WTC11 (cell line): ENCODE measurements around the gene PTPRK. TPM values are rescaled to one million over a fixed set of nuclear protein-coding genes. Genes with fewer than 3 reads are reported as not detected.

Source experiments
- ATAC-seq: fragments of 200-7000 bp; cut with Tn5 transposase; 2 replicates; pipeline ENCODE4 v1.10.0; 2021; ENCODE audit warnings: mild to moderate bottlenecking, moderate library complexity
- CTCF ChIA-PET: fragments of 300-600 bp; sonication (Branson Sonifier 250); formaldehyde crosslinking; loops from one replicate; lab custom pipeline; 2021; ENCODE audit warnings: antibody characterized with exemption; lab: Charles Lee
- POLR2A ChIA-PET: fragments of 350-600 bp; sonication (Branson Sonifier 250); formaldehyde crosslinking; loops from one replicate; lab custom pipeline; 2021; ENCODE audit warnings: antibody characterized with exemption; lab: Charles Lee
- DNase-seq: peaks from one replicate; pipeline ENCODE4 v3.0.0; 2021; ENCODE audit warnings: low spot score
- H3K27ac Mint-ChIP-seq: 2 replicates; pipeline ENCODE4 v1.8.0; 2021; ENCODE audit warnings: mixed read lengths
- H3K27me3 Mint-ChIP-seq: 2 replicates; pipeline ENCODE4 v1.8.0; 2021; ENCODE audit warnings: low read depth, mild to moderate bottlenecking, moderate library complexity, mixed read lengths
- H3K36me3 Mint-ChIP-seq: 2 replicates; pipeline ENCODE4 v1.8.0; 2021; ENCODE audit warnings: mixed read lengths
- H3K4me1 Mint-ChIP-seq: 2 replicates; pipeline ENCODE4 v1.8.0; 2022; ENCODE audit warnings: mixed read lengths
- H3K4me3 Mint-ChIP-seq: 2 replicates; pipeline ENCODE4 v1.8.0; 2021; ENCODE audit warnings: mild to moderate bottlenecking, moderate library complexity, mixed read lengths
- H3K9me3 Mint-ChIP-seq: 2 replicates; pipeline ENCODE4 v1.8.0; 2021; ENCODE audit warnings: mixed read lengths
- CBFB ChIP-seq: sonication (generic); formaldehyde crosslinking; IDR thresholded peaks from 2 replicates; pipeline ENCODE4 v1.8.1; 2022; ENCODE audit warnings: mild to moderate bottlenecking, low read depth, missing genetic modification reagents
- CREB1 ChIP-seq: sonication (generic); formaldehyde crosslinking; IDR thresholded peaks from 2 replicates; pipeline ENCODE4 v1.8.0; 2023; ENCODE audit warnings: mild to moderate bottlenecking, missing genetic modification reagents
- ETV6 ChIP-seq: sonication (generic); formaldehyde crosslinking; IDR thresholded peaks from 2 replicates; pipeline ENCODE4 v1.8.1; 2022; ENCODE audit warnings: mild to moderate bottlenecking, missing genetic modification reagents
- FOXK1 ChIP-seq: sonication (generic); formaldehyde crosslinking; IDR thresholded peaks from 2 replicates; pipeline ENCODE4 v1.8.0; 2022; ENCODE audit warnings: mild to moderate bottlenecking, moderate library complexity, missing genetic modification reagents
- GRHL2 ChIP-seq: fragments of 250-450 bp; sonication (Bioruptor Pico); IDR thresholded peaks from 2 replicates; pipeline ENCODE4 v1.8.0; 2022; ENCODE audit warnings: mild to moderate bottlenecking, moderate library complexity; ENCODE audit not compliant: insufficient replicate concordance, severe bottlenecking
- GTF2I ChIP-seq: fragments of 250-450 bp; sonication (Bioruptor Pico); conservative IDR thresholded peaks from 2 replicates; pipeline ENCODE4 v1.4.0; 2021; ENCODE audit warnings: mild to moderate bottlenecking
- HMGA2 ChIP-seq: fragments of 250-450 bp; sonication (Bioruptor Pico); IDR thresholded peaks from 2 replicates; pipeline ENCODE4 v1.4.0; 2021; ENCODE audit warnings: mild to moderate bottlenecking, moderate library complexity
- HMGXB4 ChIP-seq: sonication (generic); formaldehyde crosslinking; IDR thresholded peaks from 2 replicates; pipeline ENCODE4 v1.8.1; 2023; ENCODE audit warnings: mild to moderate bottlenecking, moderate library complexity, missing genetic modification reagents
- KAT7 ChIP-seq: sonication (generic); formaldehyde crosslinking; IDR thresholded peaks from 2 replicates; pipeline ENCODE4 v1.8.1; 2023; ENCODE audit warnings: missing genetic modification reagents, mild to moderate bottlenecking, borderline replicate concordance
- MAX ChIP-seq: sonication (generic); formaldehyde crosslinking; IDR thresholded peaks from 2 replicates; pipeline ENCODE4 v1.8.0; 2022; ENCODE audit warnings: mild to moderate bottlenecking, missing genetic modification reagents
- MXD4 ChIP-seq: fragments of 250-450 bp; sonication (Bioruptor Pico); IDR thresholded peaks from 2 replicates; pipeline ENCODE4 v1.8.0; 2021; ENCODE audit warnings: mild to moderate bottlenecking, moderate library complexity, borderline replicate concordance
- NR3C1 ChIP-seq: sonication (generic); formaldehyde crosslinking; conservative IDR thresholded peaks from 2 replicates; pipeline ENCODE4 v1.8.1; 2023; ENCODE audit warnings: low read depth, mild to moderate bottlenecking, missing genetic modification reagents
- PRDM15 ChIP-seq: sonication (generic); formaldehyde crosslinking; IDR thresholded peaks from 2 replicates; pipeline ENCODE4 v1.8.0; 2022; ENCODE audit warnings: missing genetic modification reagents
- PRRX2 ChIP-seq: fragments of 250-450 bp; sonication (Bioruptor Pico); IDR thresholded peaks from 2 replicates; pipeline ENCODE4 v1.8.0; 2021; ENCODE audit warnings: mild to moderate bottlenecking
- ZBTB43 ChIP-seq: sonication (generic); formaldehyde crosslinking; IDR thresholded peaks from 2 replicates; pipeline ENCODE4 v1.8.1; 2023; ENCODE audit warnings: mild to moderate bottlenecking, missing genetic modification reagents
- ZNF396 ChIP-seq: fragments of 250-450 bp; sonication (Bioruptor Pico); IDR thresholded peaks from 2 replicates; pipeline ENCODE4 v1.8.0; 2021; ENCODE audit warnings: mild to moderate bottlenecking, moderate library complexity, borderline replicate concordance
- ZNF416 ChIP-seq: fragments of 250-450 bp; sonication (Bioruptor Pico); IDR thresholded peaks from 2 replicates; pipeline ENCODE4 v1.9.0; 2021; ENCODE audit warnings: mild to moderate bottlenecking, inconsistent platforms
- ZNF423 ChIP-seq: fragments of 250-450 bp; sonication (Bioruptor Pico); IDR thresholded peaks from 2 replicates; pipeline ENCODE4 v2.1.2; 2022; ENCODE audit warnings: mild to moderate bottlenecking, moderate library complexity
- ZNF532 ChIP-seq: fragments of 250-450 bp; sonication (Bioruptor Pico); IDR thresholded peaks from 2 replicates; pipeline ENCODE4 v1.9.0; 2021; ENCODE audit warnings: mild to moderate bottlenecking, borderline replicate concordance
- ZNF671 ChIP-seq: fragments of 250-450 bp; sonication (Bioruptor Pico); IDR thresholded peaks from 2 replicates; pipeline ENCODE4 v1.8.0; 2021; ENCODE audit warnings: mild to moderate bottlenecking
- total RNA-seq: library from RNA; stranded (reverse); gene quantifications from 3 replicates; pipeline ENCODE4 v1.2.3, GENCODE V29; 2021
- TF ChIP-seq, protein P1 (sequence below): sonication (generic); formaldehyde crosslinking; IDR thresholded peaks from 2 replicates; pipeline ENCODE4 v1.8.1; 2022; ENCODE audit warnings: low read depth, mild to moderate bottlenecking, moderate library complexity, missing genetic modification reagents, borderline replicate concordance
- TF ChIP-seq, protein P2 (sequence below): fragments of 250-450 bp; sonication (Bioruptor Pico); IDR thresholded peaks from 2 replicates; pipeline ENCODE4 v2.1.2; 2022; ENCODE audit warnings: mild to moderate bottlenecking, moderate library complexity

The PTPRK gene
- total RNA-seq, 1 experiment from 2014 or later: 44.8 TPM

GRCh38 chr6:128114164-128114563 lies 406.2 kb downstream of the PTPRK start (continued):
- TF ChIP-seq, protein P1, sequence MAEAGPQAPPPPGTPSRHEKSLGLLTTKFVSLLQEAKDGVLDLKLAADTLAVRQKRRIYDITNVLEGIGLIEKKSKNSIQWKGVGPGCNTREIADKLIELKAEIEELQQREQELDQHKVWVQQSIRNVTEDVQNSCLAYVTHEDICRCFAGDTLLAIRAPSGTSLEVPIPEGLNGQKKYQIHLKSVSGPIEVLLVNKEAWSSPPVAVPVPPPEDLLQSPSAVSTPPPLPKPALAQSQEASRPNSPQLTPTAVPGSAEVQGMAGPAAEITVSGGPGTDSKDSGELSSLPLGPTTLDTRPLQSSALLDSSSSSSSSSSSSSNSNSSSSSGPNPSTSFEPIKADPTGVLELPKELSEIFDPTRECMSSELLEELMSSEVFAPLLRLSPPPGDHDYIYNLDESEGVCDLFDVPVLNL: no peak
- no peak for TF ChIP-seq MXD4 (CRISPR knock-in tag)
- no peak for TF ChIP-seq ZNF532
- no peak for TF ChIP-seq CBFB (CRISPR knock-in tag)
- no peak for TF ChIP-seq ZNF416 (CRISPR knock-in tag)
- TF ChIP-seq HMGA2 (CRISPR knock-in tag): no peak
- TF ChIP-seq CREB1 (CRISPR knock-in tag): no peak
- TF ChIP-seq, protein P2, sequence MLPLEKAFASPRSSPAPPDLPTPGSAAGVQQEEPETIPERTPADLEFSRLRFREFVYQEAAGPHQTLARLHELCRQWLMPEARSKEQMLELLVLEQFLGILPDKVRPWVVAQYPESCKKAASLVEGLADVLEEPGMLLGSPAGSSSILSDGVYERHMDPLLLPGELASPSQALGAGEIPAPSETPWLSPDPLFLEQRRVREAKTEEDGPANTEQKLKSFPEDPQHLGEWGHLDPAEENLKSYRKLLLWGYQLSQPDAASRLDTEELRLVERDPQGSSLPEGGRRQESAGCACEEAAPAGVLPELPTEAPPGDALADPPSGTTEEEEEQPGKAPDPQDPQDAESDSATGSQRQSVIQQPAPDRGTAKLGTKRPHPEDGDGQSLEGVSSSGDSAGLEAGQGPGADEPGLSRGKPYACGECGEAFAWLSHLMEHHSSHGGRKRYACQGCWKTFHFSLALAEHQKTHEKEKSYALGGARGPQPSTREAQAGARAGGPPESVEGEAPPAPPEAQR: no peak

- Mint-ChIP-seq H3K27me3 (no peaks in the 10 kb centered on the region), H3K4me3 (no peak overlapping the region), H3K36me3 (no peaks in the 10 kb centered on the region), H3K27ac (no peak overlapping the region), H3K9me3 (no peaks in the 10 kb centered on the region), H3K4me1 (no peaks in the 10 kb centered on the region)
- DNase-seq (no peak), ATAC-seq (no peak)
- CTCF ChIA-PET: no interaction called here
- POLR2A ChIA-PET: no interaction called here
- TF ChIP-seq KAT7 (CRISPR knock-in tag) (no peak), PRDM15 (CRISPR knock-in tag) (no peak), FOXK1 (CRISPR knock-in tag) (no peak), MAX (no peak), GRHL2 (CRISPR knock-in tag) (no peak), NR3C1 (no peak), ZNF423 (CRISPR knock-in tag) (no peak), ZBTB43 (no peak), PRRX2 (no peak), ETV6 (CRISPR knock-in tag) (no peak), ZNF671 (no peak), HMGXB4 (CRISPR knock-in tag) (no peak), GTF2I (CRISPR knock-in tag) (no peak), ZNF396 (CRISPR knock-in tag) (no peak)
- TF ChIP-seq, protein P1: no peak
These were observed 407.9 kb downstream of the PTPRK start for GRCh38 chr6:128112494-128112893.
